ENCODE measurements around the gene COQ10A. TPM values are rescaled to one million over a fixed set of nuclear protein-coding genes. Genes with fewer than 3 reads are reported as not detected.

COQ10A gene
- total and polyA plus RNA-seq, 10 of the 15 experiments (the other 5 are each of a cell fraction or from before 2014, with no cell fraction given), result 3.3 to 19.5 (median 6.9) TPM

- TF ChIP-seq KLF5 (IDR thresholded peaks at IDR 0.05; ENCODE audit: partially characterized antibody) (no peak), CBX5 (IDR thresholded peaks at IDR 0.05; ENCODE audit: low read depth) (no peak), ZNF384 (IDR thresholded peaks at IDR 0.05; ENCODE audit: borderline replicate concordance, low read depth, low read length) (no peak)
These were observed 18.8 kb upstream of the COQ10A start (continued) for GRCh38 chr12:56247923-56248322.

- ChIA-PET RAD21 (ENCODE audit: unreplicated experiment) (no interaction called here), SMC1A (ENCODE audit: uncharacterized antibody, unreplicated experiment) (no interaction called here), POLR2A (interaction anchor here (0.5 kb wide), 1 partner anchor 1818 kb away, joined by 3 read pairs; no protein-coding TSS in a partner anchor), CTCF (interaction anchor here (0.6 to 1.2 kb wide), 2 partner anchors 18 to 24 kb away, joined by 3 read pairs; no protein-coding TSS in a partner anchor)
- TF ChIP-seq SREBF1 (IDR thresholded peaks at IDR 0.05; ENCODE audit: low read length) (no peak), FOXM1 (IDR thresholded peaks at IDR 0.05; ENCODE audit: low read depth, low read length) (no peak), ZNF687 (IDR thresholded peaks at IDR 0.05) (no peak), SMAD1 (IDR thresholded peaks at IDR 0.05; ENCODE audit: low read depth, partially characterized antibody) (no peak), TAF1 (IDR thresholded peaks at IDR 0.05; ENCODE audit: borderline replicate concordance, low read depth, low read length) (no peak), ZSCAN29 (IDR thresholded peaks at IDR 0.05) (no peak)
- DNase-seq (ENCODE audit: low read depth, low spot score), result no peak
- Histone ChIP-seq H3K36me3 (ENCODE audit: control insufficient read depth in 2 of 2, insufficient read depth in 2 of 2, low read length in 1 of 2) (peaks cover 24 to 33% of the 10 kb centered on the region in 2 experiments), H3K9ac (ENCODE audit: control insufficient read depth, insufficient read depth, low read length) (no peak overlapping the region), H3K79me2 (ENCODE audit: control insufficient read depth, insufficient read depth, low read length) (no peaks in the 10 kb centered on the region), H3K4me2 (ENCODE audit: control insufficient read depth, insufficient read depth) (no peak overlapping the region), H3K27ac (ENCODE audit: control insufficient read depth, insufficient read depth) (no peak overlapping the region), H3K4me3 (no peak overlapping the region), H3K9me3 (replicated peaks; ENCODE audit: control insufficient read depth, insufficient read depth, low read length) (no peaks in the 10 kb centered on the region), H3K4me1 (ENCODE audit: control insufficient read depth, insufficient read depth, low read length) (no peaks in the 10 kb centered on the region), H3K27me3 (replicated peaks in 1 of 2; ENCODE audit: control insufficient read depth in 2 of 2, insufficient read depth in 2 of 2, low read length in 1 of 2) (no peaks in the 10 kb centered on the region), H4K20me1 (ENCODE audit: control insufficient read depth, insufficient read depth) (no peaks in the 10 kb centered on the region), H2AFZ (ENCODE audit: control insufficient read depth, low read depth, low read length) (no peak overlapping the region)
- in situ Hi-C loops (cut with MboI), result no loop called here
- no peak for FAIRE-seq
- ATAC-seq, result no peak
- 96% methylated on average over 8 of the region's 8 CpGs for WGBS (ENCODE audit: insufficient coverage, insufficient replicate concordance, low lambda C conversion rate, missing lambda C conversion rate)
- intact Hi-C loops (cut with micrococcal nuclease; ENCODE audit: unreplicated experiment), result no loop called here
- BruUV-seq (replicated peaks), result no TSS peak
These were observed 18.0 kb upstream of the COQ10A start for GRCh38 chr12:56248711-56249110.
